Upper lobe of left lung (tissue), 6 donors: ENCODE data around the gene LGALS7B. TPM values are rescaled to one million over a fixed set of nuclear protein-coding genes. Genes with fewer than 3 reads are reported as not detected.

ENCODE experiments used
- ATAC-seq, 2 donors: fragments of 200-7000 bp; cut with Tn5 transposase; one replicate each; pipeline ENCODE4 v1.9.1; 2022; ENCODE audit warnings: mild to moderate bottlenecking in 2 of 2, moderate library complexity in 2 of 2; ENCODE audit not compliant: low FRiP score in 2 of 2
- DNase-seq, 2 donors: peaks; one replicate each; pipeline ENCODE4 v3.0.0-alpha.2; 2019 to 2020
- H3K27ac ChIP-seq, 4 donors: fragments of 200-600 bp; sonication (generic); one replicate each; pipeline ENCODE4 v1.5.1; 2016 to 2019
- H3K27me3 ChIP-seq, 4 donors: fragments of 200-600 bp; sonication (generic); one replicate each; pipeline ENCODE4 v1.5.1; 2017 to 2019
- H3K36me3 ChIP-seq, 4 donors: fragments of 200-600 bp; sonication (generic); one replicate each; pipeline ENCODE4 v1.5.1; 2016 to 2019
- H3K4me1 ChIP-seq, 4 donors: fragments of 200-600 bp; sonication (generic); one replicate each; pipeline ENCODE4 v1.5.1; 2018 to 2019
- H3K4me3 ChIP-seq, 4 donors: fragments of 200-600 bp; sonication (generic); one replicate each; pipeline ENCODE4 v1.5.1; 2017 to 2019; ENCODE audit warnings: mild to moderate bottlenecking in 2 of 4, moderate library complexity in 1 of 4
- H3K9me3 ChIP-seq, 4 donors: fragments of 200-600 bp; sonication (generic); one replicate each; pipeline ENCODE4 v1.5.1; 2018 to 2019
- EP300 ChIP-seq, 4 donors: sonication (generic); formaldehyde crosslinking; IDR thresholded peaks; one replicate each; pipeline ENCODE4 v1.5.1; 2017; ENCODE audit warnings: antibody characterized with exemption in 4 of 4, control low read depth in 2 of 4
- POLR2A ChIP-seq, 4 donors: fragments of 450-650 bp; IDR thresholded peaks; one replicate each; pipeline ENCODE4 v1.5.1; 2016 to 2017; ENCODE audit warnings: antibody characterized with exemption in 4 of 4, mild to moderate bottlenecking in 2 of 4
- POLR2AphosphoS5 ChIP-seq, 2 donors: sonication (generic); formaldehyde crosslinking; IDR thresholded peaks; one replicate each; pipeline ENCODE4 v1.5.1; 2017; ENCODE audit warnings: antibody characterized with exemption in 2 of 2
- WGBS, 2 donors: methylation state at CpG; one replicate each; pipeline ENCODE4 v1.1.5; 2017 to 2018; 5-methylcytosine and 5-hydroxymethylcytosine counted together
- total RNA-seq, 6 donors: library from RNA; depleted of rRNA in 4 of 6; stranded (reverse); fragments of >200 nt in 4 of 6; gene quantifications; one replicate each; pipeline versions ENCODE4 v1.1.0 to v1.2.1, GENCODE V29; 2016 to 2021
- TF ChIP-seq, protein P1 (sequence below), 6 experiments: fragments of 450-650 bp in 4 of 6; fragments of 200-600 bp in 2 of 6; sonication (generic) in 2 of 6; IDR thresholded peaks; one replicate each; pipeline ENCODE4 v1.5.1; 2016 to 2019; ENCODE audit warnings: antibody characterized with exemption in 6 of 6
- donor health status: DM: no; HTN: no; CAD: no; lungs with moderate emphysema.
- donor health status: DM: no; HTN: yes; CAD: no; lungs with severe emphysema.

The LGALS7B gene
- total RNA-seq = 10 to 100 TPM in 1 of 6 donors, not detected in 5; 12.4 TPM

DNA sequence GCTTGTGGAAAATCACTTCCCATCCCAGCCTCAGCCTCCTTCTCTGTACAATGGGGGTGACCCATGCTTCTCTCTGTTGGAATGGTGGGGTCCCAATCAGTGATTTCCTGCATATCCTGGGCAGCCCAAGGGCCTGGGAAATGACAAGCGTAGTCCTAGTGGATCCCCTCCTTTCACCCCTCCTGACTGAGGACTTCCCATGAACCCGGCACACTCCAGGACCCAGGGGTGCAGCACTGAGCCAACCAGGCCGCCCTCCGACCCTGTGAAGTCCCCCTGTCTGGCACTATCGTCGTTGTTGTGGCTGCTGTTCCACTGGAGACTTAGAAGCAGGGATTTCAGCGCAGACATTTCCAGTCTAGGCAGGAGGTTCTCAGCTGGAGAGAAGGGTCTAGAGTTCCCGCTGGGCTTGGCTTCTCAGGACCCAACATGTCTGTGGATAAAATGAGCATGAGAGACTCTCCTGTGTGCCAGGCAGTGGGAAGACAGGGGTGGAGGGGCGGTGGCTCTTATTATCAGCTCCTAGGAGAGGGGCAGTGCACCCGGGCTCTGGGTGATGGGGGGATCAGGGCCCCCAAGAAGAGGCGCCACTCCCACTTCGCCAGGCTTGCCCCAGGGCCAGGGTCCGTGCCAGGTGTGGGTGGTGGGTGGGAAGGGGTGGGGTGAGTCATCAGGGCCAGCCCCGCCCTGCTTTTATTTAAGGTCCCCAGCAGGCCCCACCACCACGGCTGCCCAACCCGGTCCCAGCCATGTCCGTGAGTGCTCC, at the start of gene LGALS7B:
Gene LGALS7B, plus strand, starts transcription at position 723 of the 766 bp plus-strand sequence. Its CDS starts 27 bp downstream, at position 750.
- Histone ChIP-seq H3K27me3 (no peaks in the 10 kb centered on the region), H3K4me3 (no peak within 1 kb of the TSS), H3K36me3 (no peaks in the 10 kb centered on the region), H3K9me3 (no peaks in the 10 kb centered on the region), H3K27ac (no peak within 1 kb of the TSS), H3K4me1 (peaks cover 3 to 8% (median 7%) of the 10 kb centered on the region in 4 donors)
- ATAC-seq = no peak
- 67 to 80% methylated on average over 7 to 10 of the region's 17 CpGs for WGBS, 2 donors
- DNase-seq = no peak
- TF ChIP-seq, protein P1, sequence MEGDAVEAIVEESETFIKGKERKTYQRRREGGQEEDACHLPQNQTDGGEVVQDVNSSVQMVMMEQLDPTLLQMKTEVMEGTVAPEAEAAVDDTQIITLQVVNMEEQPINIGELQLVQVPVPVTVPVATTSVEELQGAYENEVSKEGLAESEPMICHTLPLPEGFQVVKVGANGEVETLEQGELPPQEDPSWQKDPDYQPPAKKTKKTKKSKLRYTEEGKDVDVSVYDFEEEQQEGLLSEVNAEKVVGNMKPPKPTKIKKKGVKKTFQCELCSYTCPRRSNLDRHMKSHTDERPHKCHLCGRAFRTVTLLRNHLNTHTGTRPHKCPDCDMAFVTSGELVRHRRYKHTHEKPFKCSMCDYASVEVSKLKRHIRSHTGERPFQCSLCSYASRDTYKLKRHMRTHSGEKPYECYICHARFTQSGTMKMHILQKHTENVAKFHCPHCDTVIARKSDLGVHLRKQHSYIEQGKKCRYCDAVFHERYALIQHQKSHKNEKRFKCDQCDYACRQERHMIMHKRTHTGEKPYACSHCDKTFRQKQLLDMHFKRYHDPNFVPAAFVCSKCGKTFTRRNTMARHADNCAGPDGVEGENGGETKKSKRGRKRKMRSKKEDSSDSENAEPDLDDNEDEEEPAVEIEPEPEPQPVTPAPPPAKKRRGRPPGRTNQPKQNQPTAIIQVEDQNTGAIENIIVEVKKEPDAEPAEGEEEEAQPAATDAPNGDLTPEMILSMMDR (IDR thresholded peaks at IDR 0.05) = no peak
- TF ChIP-seq EP300 (IDR thresholded peaks at IDR 0.05) = no peak
- no peak for TF ChIP-seq POLR2AphosphoS5 (IDR thresholded peaks at IDR 0.05)
- no peak for TF ChIP-seq POLR2A (IDR thresholded peaks at IDR 0.05)

DNA sequence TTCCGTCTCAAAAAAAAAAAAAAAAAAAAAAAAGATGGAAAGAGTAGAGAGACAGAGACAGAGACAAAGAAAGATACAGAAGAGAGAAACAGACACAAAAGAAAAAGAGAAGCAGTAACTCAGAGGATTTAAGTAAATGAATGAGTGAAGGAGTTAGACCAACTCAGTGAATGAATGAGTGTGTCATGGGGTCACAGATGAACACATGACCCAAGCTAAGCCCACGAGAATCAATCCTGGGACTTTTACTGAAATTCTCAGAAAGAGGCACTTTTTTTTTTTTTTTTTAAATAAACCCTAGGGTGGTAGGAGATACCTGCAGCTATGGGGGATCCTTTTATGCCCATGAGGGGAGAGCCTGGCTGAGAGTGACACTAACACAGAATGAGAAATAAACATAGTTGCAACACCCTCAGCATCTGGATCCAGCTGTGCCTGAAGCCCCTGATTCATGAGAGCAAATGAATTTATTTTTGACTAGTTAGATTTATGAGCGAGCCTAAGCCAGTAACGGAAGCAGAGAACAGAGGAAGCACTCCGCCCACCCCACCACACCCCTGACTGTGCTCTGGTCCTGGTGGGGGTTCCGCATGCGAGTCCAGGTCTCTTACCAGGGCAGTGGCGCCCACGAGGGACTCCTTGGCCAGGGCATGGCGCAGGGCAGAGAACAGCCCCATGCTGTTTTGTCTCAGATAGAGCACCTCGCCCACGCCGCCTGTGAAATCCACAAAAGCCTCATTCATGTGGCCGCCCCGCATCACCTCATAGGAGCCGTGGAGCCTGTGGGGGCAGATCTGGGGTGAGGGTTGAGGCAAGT, 49.4 kb upstream of the LGALS7B start:
- no peaks in the 10 kb centered on the region for H3K9me3 ChIP-seq
- no peak overlapping the region for H3K4me3 ChIP-seq
- no peaks in the 10 kb centered on the region for H3K36me3 ChIP-seq
- no peak for ATAC-seq
- DNase-seq = peak in 1 of 2 donors; percentile 58
- no peak overlapping the region for H3K27ac ChIP-seq
- 73 to 81% methylated on average over 16 of the region's 16 CpGs for WGBS, 2 donors
- H3K27me3 ChIP-seq = no peaks in the 10 kb centered on the region
- TF ChIP-seq POLR2A (IDR thresholded peaks at IDR 0.05) (no peak), EP300 (IDR thresholded peaks at IDR 0.05) (no peak), POLR2AphosphoS5 (IDR thresholded peaks at IDR 0.05) (no peak)
- TF ChIP-seq, protein P1 (IDR thresholded peaks at IDR 0.05) = no peak
- peaks cover 14 to 27% (median 21%) of the 10 kb centered on the region in 4 donors for H3K4me1 ChIP-seq

DNA sequence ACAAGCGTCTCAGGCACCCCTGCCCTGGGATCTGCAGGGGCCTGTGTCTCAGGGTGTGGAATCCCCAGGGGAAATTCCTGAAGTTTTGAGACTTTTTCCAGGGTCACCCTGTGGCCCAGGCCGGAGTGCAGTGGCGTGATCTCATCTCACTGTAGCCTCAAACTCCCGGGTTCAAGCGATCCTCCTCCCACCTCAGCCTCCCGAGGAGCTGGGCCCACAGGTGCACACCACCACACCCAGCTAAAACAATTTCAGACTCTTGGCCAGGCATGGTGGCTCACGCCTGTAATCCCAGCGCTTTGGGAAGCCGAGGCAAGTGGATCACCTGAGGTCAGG, 48.8 kb upstream of the LGALS7B start:
- DNase-seq (no peak), ATAC-seq (no peak)
- H3K4me1 ChIP-seq = peaks cover 8 to 22% (median 16%) of the 10 kb centered on the region in 4 donors
- 80 to 93% methylated on average over 9 of the region's 9 CpGs for WGBS, 2 donors
- no peaks in the 10 kb centered on the region for H3K27me3 ChIP-seq
- H3K4me3 ChIP-seq = no peak overlapping the region
- H3K36me3 ChIP-seq = no peaks in the 10 kb centered on the region
- TF ChIP-seq, protein P1 (IDR thresholded peaks at IDR 0.05) = no peak
- TF ChIP-seq POLR2AphosphoS5 (IDR thresholded peaks at IDR 0.05) = no peak
- no peak for TF ChIP-seq POLR2A (IDR thresholded peaks at IDR 0.05)
- TF ChIP-seq EP300 (IDR thresholded peaks at IDR 0.05) = no peak
- H3K27ac ChIP-seq = no peak overlapping the region
- no peaks in the 10 kb centered on the region for H3K9me3 ChIP-seq

DNA sequence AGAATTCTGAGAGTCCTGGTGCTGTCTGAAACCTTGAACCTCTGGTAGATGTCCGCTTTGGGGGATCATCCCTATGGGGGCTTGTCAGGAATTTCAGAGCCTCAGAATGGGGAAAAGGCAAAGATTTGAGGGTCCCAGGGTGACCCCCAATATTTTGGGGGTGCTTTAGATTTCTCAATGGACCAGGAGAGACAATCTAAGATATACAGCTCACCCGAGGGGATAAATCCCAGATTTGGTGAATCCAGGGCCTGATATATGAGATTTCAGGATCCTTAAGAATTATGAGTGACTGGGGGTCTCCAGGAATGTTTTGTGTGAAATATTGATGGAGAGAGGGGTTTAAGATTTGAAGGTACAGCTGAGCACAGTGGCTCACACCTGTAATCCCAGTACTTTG, 48.1 kb upstream of the LGALS7B start:
- no peak for DNase-seq
- TF ChIP-seq, protein P1 (IDR thresholded peaks at IDR 0.05) = no peak
- no peak for TF ChIP-seq POLR2AphosphoS5 (IDR thresholded peaks at IDR 0.05)
- no peak for TF ChIP-seq EP300 (IDR thresholded peaks at IDR 0.05)
- no peak for TF ChIP-seq POLR2A (IDR thresholded peaks at IDR 0.05)
- ATAC-seq = no peak
- no peaks in the 10 kb centered on the region for H3K27me3 ChIP-seq
- no peak overlapping the region for H3K4me3 ChIP-seq
- H3K27ac ChIP-seq = no peak overlapping the region
- no peaks in the 10 kb centered on the region for H3K36me3 ChIP-seq
- no peaks in the 10 kb centered on the region for H3K9me3 ChIP-seq
- WGBS, 2 donors = 95 to 98% methylated on average over 2 of the region's 2 CpGs
- H3K4me1 ChIP-seq = peaks cover 5 to 19% (median 14%) of the 10 kb centered on the region in 4 donors
